Psoas muscle (tissue), 8 donors: ENCODE measurements around the gene MYO1D. TPM values are rescaled to one million over a fixed set of nuclear protein-coding genes. Genes with fewer than 3 reads are reported as not detected.
A peak's percentile ranks its signal among the peaks of the same experiment; 100 is the strongest.

Experiments used
- ATAC-seq, 4 donors: fragments of 200-7000 bp; cut with Tn5 transposase; one replicate each; pipeline ENCODE4 v1.9.1; 2020; ENCODE audit warnings: moderate library complexity in 3 of 4, mild to moderate bottlenecking in 2 of 4
- DNase-seq, 2 donors: peaks; one replicate each; pipeline ENCODE4 v3.0.0-alpha.2; 2020
- H3K27ac ChIP-seq: fragments of 200-600 bp; one replicate; pipeline ENCODE4 v1.8.0; 2022
- H3K27me3 ChIP-seq, 3 donors: fragments of 200-600 bp in 1 of 3; one replicate each; pipeline versions ENCODE4 v1.6.1 to v1.8.0; 2013 to 2022; ENCODE audit warnings: low read length in 2 of 3, mild to moderate bottlenecking in 2 of 3, moderate library complexity in 1 of 3; ENCODE audit not compliant: insufficient read depth in 3 of 3
- H3K36me3 ChIP-seq, 2 donors: fragments of 200-600 bp in 1 of 2; one replicate each; pipeline versions ENCODE4 v1.6.1 to v1.8.0; 2013 to 2022; ENCODE audit warnings: low read depth in 1 of 2, mild to moderate bottlenecking in 1 of 2, moderate library complexity in 1 of 2; ENCODE audit not compliant: insufficient read depth in 1 of 2
- H3K4me1 ChIP-seq: fragments of 200-600 bp; one replicate; pipeline ENCODE4 v1.8.0; 2022
- H3K4me3 ChIP-seq: fragments of 200-600 bp; one replicate; pipeline ENCODE4 v1.8.0; 2022; ENCODE audit warnings: mild to moderate bottlenecking
- H3K9me3 ChIP-seq: fragments of 200-600 bp; one replicate; pipeline ENCODE4 v1.8.0; 2022
- CTCF ChIP-seq: fragments of 200-600 bp; IDR thresholded peaks from one replicate; pipeline ENCODE4 v1.8.0; 2022; ENCODE audit warnings: antibody characterized with exemption
- WGBS, 3 donors: extraction: QIAGEN DNeasy Blood & Tissue Kit; methylation state at CpG; one replicate each; pipeline versions ENCODE4 v1.1.6 to v1.1.7; 2013; 5-methylcytosine and 5-hydroxymethylcytosine counted together
- intact Hi-C, 2 donors: fragments of 100-400 bp; cut with DNase I; formaldehyde crosslinking; loops; one replicate each; pipeline versions ENCODE4 v1.11.0 to v1.14.2; 2022
- polyA plus RNA-seq, 3 donors: library from polyadenylated mRNA; stranded (reverse); fragments of 200-250 nt; gene quantifications; one replicate each; pipeline ENCODE4 v1.2.3, GENCODE V29; 2013
- total RNA-seq, 4 donors: library from RNA; stranded (reverse); fragmentation: NEBNext Ultra II Directional in 2 of 4; extraction: Animal tissue kit (Norgen Biotek cat#: 25700) in 2 of 4; gene quantifications; one replicate each; pipeline versions ENCODE4 v1.2.1 to v1.2.4, GENCODE V29; 2021 to 2023
- donor health status: healthy with polysubstance abuse.
- donor health status: DM: no; HTN: no; CAD: no; lungs with moderate emphysema.
- donor health status: Bipolar disorder and iron deficiency.
- donor health status: healthy.
- donor health status: DM: yes; HTN: yes; CAD: no.
- donor health status: DM: no; HTN: no; CAD: no.
- donor health status: DM: no; HTN: no; CAD: no.
- donor health status: DM: yes; HTN: yes; CAD: no.

MYO1D gene
- total and polyA plus RNA-seq, 7 donors: 1.8 to 5.9 (median 4.1) TPM

- DNase-seq: peak; percentile 73 to 86
- Histone ChIP-seq H3K4me1 (peaks cover 22% of the 10 kb centered on the region), H3K4me3 (peak within 1 kb of the TSS; percentile 66), H3K9me3 (no peaks in the 10 kb centered on the region), H3K27me3 (no peaks in the 10 kb centered on the region), H3K36me3 (peaks cover 0 to 32% of the 10 kb centered on the region in 2 donors), H3K27ac (peak within 1 kb of the TSS; percentile 88)
- ATAC-seq: peak; percentile 32 to 53 (median 46)
- intact Hi-C loops: loop anchor here in 1 of 2 donors (10.0 kb wide), 1 partner anchor 268 kb away; no protein-coding TSS in a partner anchor
- TF ChIP-seq CTCF: no peak
- WGBS, 3 donors: 0 to 1% (median 0%) methylated on average over 15 to 135 of the region's 135 CpGs
Measured at GRCh38 chr17:32486701-32487472, 390.0 kb downstream of the MYO1D start, which contains the start of gene CDK5R1. Gene CDK5R1, plus strand, starts transcription at chr17:32486993. Its CDS starts 628 bp downstream, at chr17:32487621.

- H3K4me1 ChIP-seq: peaks cover 22% of the 10 kb centered on the region
- no peaks in the 10 kb centered on the region for H3K27me3 ChIP-seq
- TF ChIP-seq CTCF: no peak
- DNase-seq (peak; percentile 81 to 87), ATAC-seq (peak; percentile 82 to 84 (median 82))
- H3K36me3 ChIP-seq: peaks cover 0 to 39% of the 10 kb centered on the region in 2 donors
- H3K27ac ChIP-seq: peak overlapping the region; percentile 88
- intact Hi-C loops: loop anchor here in 1 of 2 donors (10.0 kb wide), 1 partner anchor 269 kb away; no protein-coding TSS in a partner anchor
- no peaks in the 10 kb centered on the region for H3K9me3 ChIP-seq
- H3K4me3 ChIP-seq: peak overlapping the region; percentile 66
- WGBS, 3 donors: 2 to 7% (median 5%) methylated on average over 26 to 72 of the region's 72 CpGs
Measured at GRCh38 chr17:32486111-32486700, 390.7 kb downstream of the MYO1D start.

GRCh38 chr17:32485261-32486110 is 391.4 kb downstream of the MYO1D start:
- TF ChIP-seq CTCF: no peak
- DNase-seq (no peak), ATAC-seq (peak in 1 of 4 donors; percentile 13)
- 51 to 61% (median 56%) methylated on average over 12 of the region's 12 CpGs for WGBS, 3 donors
- H3K27me3 ChIP-seq: no peaks in the 10 kb centered on the region
- H3K9me3 ChIP-seq: no peaks in the 10 kb centered on the region
- H3K4me3 ChIP-seq: peak overlapping the region; percentile 66
- H3K4me1 ChIP-seq: peaks cover 22% of the 10 kb centered on the region
- peak overlapping the region; percentile 88 for H3K27ac ChIP-seq
- intact Hi-C loops: loop anchor here in 1 of 2 donors (10.0 kb wide), 1 partner anchor 269 kb away; no protein-coding TSS in a partner anchor
- H3K36me3 ChIP-seq: peaks cover under 1 to 42% of the 10 kb centered on the region in 2 donors

GRCh38 chr17:32484628-32485027 is 392.3 kb downstream of the MYO1D start:
- H3K4me1 ChIP-seq: peaks cover 22% of the 10 kb centered on the region
- TF ChIP-seq CTCF: no peak
- DNase-seq (no peak), ATAC-seq (no peak)
- no peaks in the 10 kb centered on the region for H3K9me3 ChIP-seq
- 56 to 68% (median 60%) methylated on average over 11 of the region's 11 CpGs for WGBS, 3 donors
- H3K36me3 ChIP-seq: peaks cover 8 to 42% of the 10 kb centered on the region in 2 donors
- H3K27ac ChIP-seq: no peak overlapping the region
- no peak overlapping the region for H3K4me3 ChIP-seq
- H3K27me3 ChIP-seq: no peaks in the 10 kb centered on the region
- intact Hi-C loops: loop anchor here in 1 of 2 donors (10.0 kb wide), 1 partner anchor 270 kb away; no protein-coding TSS in a partner anchor
